DOHH2 (cell line): ENCODE data around the gene PGAP2.

ENCODE experiments used
- CTCF ChIP-seq: fragments of 200-600 bp; sonication (generic); IDR thresholded peaks from one replicate; pipeline ENCODE4 v1.5.1; 2014; ENCODE audit warnings: antibody characterized with exemption, mild to moderate bottlenecking, low read depth, low read length; ENCODE audit not compliant: poor library complexity, severe bottlenecking
- EZH2phosphoT487 ChIP-seq: fragments of 200-600 bp; sonication (generic); IDR thresholded peaks from 2 replicates; pipeline ENCODE4 v1.6.1; 2017; ENCODE audit warnings: borderline replicate concordance, mild to moderate bottlenecking, antibody characterized with exemption, low read length, moderate library complexity, mixed read lengths

- TF ChIP-seq CTCF = no peak
- TF ChIP-seq EZH2phosphoT487 = no peak
Measured at GRCh38 chr11:3796346-3796745, 12.0 kb upstream of the PGAP2 start.
